A172 (cell line): Measurements from ENCODE around the gene METTL24. TPM values are rescaled to one million over a fixed set of nuclear protein-coding genes. Genes with fewer than 3 reads are reported as not detected.
A peak's percentile ranks its signal among the peaks of the same experiment; 100 is the strongest.
"Not testable (repeated sequence)": the region's sequence is repeated elsewhere in the genome, so short reads cannot be mapped to it uniquely, and the experiment has no call there.

Experiments used
- DNase-seq: peaks from one replicate; pipeline ENCODE4 v3.0.0-alpha.2; 2015; ENCODE audit warnings: low spot score
- total RNA-seq: library from RNA; depleted of rRNA; stranded (reverse); fragments of >200 nt; shearing (Covaris generic); gene quantifications from 2 replicates; pipeline ENCODE4 v1.2.3, GENCODE V29; 2014

The METTL24 gene
- total RNA-seq, 1 experiment from 2014 or later, result not detected

DNA sequence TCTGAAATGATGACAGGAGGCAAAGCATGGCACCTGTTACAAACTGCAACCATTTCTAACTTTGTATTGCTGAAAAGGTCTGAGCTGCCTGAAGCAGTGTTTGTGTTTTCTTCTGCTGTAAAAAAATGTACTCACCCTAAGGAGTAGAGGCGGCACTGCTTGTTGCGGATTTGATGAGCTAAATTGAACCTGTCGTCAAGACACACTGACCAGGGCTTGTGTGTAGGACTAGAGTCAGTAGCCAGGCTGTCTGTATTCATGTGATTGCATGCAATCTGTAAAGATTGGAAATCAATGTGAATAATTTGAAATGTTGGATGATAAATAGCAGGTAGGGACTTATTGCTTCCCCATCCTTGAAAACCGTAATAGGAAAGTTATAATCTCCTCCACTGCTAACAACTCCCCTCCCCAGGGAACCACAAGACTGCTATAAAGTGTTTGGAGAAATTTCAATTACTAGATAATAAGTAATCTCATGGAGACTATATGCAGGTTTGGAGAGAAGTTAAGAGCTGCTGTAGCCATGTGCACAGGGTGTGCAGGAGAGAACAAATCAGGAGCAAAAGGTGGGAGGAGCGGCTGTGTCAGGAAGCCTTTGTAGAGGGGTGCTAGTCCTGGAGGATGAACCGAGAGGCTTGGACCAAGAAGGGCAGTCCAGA lies 42.8 kb downstream of the METTL24 start:
- no peak for DNase-seq

GRCh38 chr6:110310861-110311446 lies 47.2 kb downstream of the METTL24 start:
- DNase-seq, result no peak

DNA sequence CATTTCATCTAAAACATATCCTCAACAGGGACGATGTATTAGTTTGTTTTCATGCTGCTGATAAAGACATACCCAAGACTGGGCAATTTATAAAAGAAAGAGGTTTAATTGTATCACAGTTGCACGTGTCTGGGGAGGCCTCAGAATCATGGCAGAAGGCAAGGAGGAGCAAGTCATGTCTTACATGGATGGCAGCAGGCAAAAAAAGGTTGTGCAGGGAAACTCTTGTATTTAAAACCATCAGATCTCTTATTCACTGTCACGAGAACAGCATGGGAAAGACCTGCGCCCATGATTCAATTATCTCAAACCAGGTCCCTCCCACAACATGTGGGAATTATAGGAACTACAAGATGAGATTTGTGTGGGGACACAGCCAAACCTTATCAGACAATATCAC lies 48.7 kb downstream of the METTL24 start:
- not testable (repeated sequence) for DNase-seq

DNA sequence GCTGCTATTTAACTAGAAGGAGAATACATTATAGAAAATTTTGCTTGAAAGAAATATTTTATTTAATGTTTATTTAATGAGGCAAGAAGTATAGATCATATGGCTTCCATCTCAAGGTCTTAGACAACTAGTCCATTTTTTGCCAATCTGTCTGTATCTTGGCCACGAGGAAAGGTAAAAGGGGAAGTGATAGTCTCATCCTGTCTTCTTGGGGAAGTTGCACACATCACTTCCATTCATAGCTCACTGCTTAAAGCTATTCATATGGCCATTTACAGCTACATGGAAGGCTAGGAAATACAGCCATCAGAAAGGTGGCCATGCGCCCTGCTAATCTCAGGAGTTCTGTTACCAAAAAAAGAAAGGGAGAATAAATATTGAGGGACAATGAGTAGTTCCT lies 50.8 kb downstream of the METTL24 start:
- DNase-seq, result no peak

GRCh38 chr6:110305832-110306231 lies 52.3 kb downstream of the METTL24 start:
- DNase-seq, result not testable (repeated sequence)

GRCh38 chr6:110303692-110304091 lies 54.5 kb downstream of the METTL24 start:
- DNase-seq, result not testable (repeated sequence)

- no peak for DNase-seq
Observed at GRCh38 chr6:110298916-110299315, 59.2 kb downstream of the METTL24 start.

DNA sequence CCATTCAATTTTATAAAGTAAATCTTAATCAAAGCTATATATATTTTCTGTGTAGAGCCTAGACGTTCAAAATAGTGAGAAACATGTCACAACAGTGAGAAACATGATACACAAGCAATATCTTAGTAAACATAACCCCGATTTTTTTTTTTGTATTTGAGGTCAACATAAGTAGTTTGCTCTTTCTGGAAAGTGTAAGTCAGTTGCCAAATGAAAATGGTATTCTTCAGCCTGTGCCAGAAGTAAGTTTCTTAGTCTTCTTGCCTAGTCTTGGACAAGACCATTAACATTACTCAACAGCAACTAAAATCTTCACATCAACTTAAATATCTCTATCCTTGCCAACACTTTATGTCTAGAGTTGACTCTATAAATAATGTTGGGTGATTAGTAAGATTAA lies 59.7 kb downstream of the METTL24 start:
- DNase-seq, result no peak

DNA sequence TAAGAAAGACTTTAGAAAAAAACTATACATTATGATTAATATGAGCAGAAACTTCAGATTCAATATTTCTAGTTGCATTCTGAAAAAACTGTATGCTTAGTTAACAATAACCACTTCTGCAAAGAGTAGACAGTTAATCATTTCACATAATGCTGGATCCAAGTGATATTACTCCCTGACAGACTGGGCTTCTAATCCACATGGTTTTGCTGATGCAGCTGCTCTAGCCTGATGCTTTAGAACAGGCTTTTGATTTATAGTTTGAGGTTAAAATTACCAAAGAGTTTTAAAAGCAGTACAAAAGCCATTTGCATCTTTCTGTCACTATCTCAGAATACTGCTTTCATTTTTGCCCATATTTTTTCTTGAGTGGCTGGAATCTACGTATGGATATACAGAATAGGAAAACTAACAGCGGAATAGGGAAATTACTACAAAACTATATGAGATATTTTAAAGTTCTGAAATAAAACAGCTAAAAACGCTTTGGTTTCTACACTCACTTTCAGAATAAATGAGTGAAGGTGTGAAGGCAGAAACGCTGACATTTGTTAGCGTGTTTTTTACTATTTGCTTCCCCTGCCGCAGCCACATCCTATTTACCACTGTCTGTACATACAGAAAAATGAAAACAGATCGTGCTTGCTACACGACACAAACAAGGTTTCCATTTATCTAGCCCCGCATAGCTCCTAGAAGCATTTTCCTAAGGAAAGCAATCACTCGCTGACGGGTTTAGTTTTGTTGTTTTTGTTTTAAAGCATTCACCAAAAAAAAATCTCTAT lies 61.7 kb downstream of the METTL24 start:
- DNase-seq, result no peak

DNA sequence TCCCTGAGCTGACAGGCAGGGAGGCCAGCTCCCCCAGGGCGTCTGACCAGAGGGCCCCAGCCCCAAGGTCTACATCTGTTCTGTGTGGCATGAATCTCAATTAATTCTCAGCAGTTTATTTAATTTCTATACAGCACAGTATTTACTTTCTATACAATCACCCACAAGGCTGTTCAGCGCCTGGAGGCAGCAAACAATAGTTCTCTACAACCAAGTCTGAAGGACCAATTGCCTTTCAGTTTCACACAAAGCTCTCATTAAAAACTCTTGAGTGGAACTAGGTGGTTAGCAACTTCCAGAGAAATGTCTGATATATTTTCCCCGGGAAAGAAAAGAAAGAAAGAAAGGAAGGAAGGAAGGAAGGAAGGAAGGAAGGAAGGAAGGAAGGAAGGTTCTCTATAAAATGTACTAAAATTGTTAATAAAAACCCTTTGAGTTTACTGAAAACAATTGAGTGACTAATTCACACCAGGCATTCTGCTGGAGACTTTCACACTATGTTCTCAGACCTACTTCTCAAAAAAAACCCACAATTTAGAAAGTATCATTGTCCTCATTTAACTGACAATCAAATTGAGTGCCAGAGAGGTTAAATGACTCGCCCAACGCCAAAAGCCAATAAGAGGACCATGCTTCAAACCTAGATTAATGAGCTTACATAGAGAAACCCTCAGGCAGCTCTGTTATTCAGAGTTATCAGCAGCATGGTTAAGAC lies 62.5 kb downstream of the METTL24 start:
- DNase-seq, result no peak

DNA sequence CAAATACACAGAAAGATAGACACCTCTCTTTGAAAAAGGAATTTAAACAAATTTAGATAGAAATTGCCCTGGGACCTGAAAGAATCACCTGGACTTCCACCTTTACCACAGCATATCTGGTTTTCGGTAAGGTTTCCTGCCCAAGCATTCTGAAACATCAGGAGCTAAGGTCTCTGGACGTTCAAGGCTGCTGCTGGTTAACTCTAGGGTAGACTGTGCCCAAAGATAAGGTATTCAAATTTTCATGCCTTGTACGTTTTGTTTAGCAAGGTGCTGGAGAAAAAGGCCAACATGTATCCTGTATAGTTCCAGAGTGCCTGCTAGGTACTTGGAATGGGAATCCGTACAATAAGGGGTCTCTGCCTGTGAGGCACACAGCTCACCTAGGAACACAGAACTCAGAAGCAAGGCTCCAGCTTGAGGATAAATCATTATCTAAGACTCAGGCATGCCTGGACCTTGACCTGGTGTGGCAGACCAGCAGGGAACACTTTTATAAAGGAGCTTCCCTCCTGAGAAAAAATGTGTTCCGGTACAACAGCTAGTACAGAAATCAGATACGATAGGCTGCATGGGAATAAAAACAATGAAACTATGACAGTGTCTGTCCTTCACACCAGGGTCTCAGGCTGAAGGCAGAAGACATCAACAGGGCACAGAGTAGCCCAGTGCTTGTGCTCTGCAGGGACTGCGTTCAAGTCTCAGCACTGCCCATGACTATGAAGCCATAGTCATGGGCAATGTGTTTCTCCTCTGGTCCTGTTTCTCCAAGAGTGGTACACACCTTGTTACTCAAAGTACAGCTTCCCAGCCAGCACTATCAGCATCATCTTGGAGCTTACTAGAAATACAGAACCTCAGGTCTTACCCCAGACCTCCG lies 70.4 kb downstream of the METTL24 start:
- no peak for DNase-seq

- DNase-seq, result no peak
Observed at GRCh38 chr6:110285306-110286060, 72.7 kb downstream of the METTL24 start.

DNA sequence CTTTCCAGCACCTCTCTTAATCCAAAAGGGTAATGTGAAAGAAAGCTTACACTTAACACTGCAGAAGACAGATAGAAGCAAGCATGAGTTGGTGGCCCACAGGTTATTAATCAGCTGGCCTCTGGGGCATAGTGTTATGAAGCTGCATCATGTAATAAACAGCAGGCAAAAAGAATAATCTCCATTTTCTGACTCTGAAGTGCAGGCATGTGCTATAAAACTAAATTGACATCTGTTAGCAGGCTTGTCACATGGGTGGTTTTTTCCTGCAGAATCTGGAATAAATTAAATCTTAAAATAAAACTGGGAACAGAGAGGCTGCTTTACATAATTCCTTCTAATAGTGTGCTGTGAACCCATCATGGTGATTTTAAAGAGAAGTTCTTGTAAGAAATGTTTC lies 73.3 kb downstream of the METTL24 start:
- DNase-seq, result no peak

GRCh38 chr6:110283657-110284056 lies 74.5 kb downstream of the METTL24 start:
- DNase-seq, result no peak

- DNase-seq, result no peak
Observed at GRCh38 chr6:110282412-110282811, 75.7 kb downstream of the METTL24 start.

- DNase-seq, result no peak
Observed at GRCh38 chr6:110277100-110277665, 81.0 kb downstream of the METTL24 start.

GRCh38 chr6:110272781-110273180 lies 85.4 kb downstream of the METTL24 start:
- not testable (repeated sequence) for DNase-seq

- DNase-seq, result no peak
Observed at GRCh38 chr6:110271732-110272022, 86.5 kb downstream of the METTL24 start.

- peak; percentile 7 for DNase-seq
Observed at GRCh38 chr6:110270165-110270564, 88.0 kb downstream of the METTL24 start.

DNA sequence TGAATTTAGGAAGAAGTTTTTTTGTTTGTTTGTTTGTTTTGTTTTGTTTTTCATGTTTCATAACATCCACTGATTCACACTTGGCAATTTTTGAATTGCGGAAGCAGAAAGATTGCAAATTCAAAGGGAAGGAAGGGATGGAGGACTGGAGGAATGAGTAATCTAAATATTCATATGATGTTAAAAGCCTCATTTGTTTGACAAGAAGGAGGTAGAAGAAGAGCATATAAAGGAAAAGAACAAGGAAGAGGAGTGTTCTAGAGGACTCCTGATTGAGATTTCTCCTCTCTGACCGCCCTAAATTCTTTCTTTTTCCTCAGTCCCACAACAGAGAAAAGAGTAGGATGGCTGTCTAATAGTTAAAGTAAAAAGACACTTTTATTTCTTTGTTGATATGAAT lies 88.5 kb downstream of the METTL24 start:
- DNase-seq, result no peak
